ENCODE measurements around the gene ME3. TPM values are rescaled to one million over a fixed set of nuclear protein-coding genes. Genes with fewer than 3 reads are reported as not detected.
"Not testable (repeated sequence)": the region's sequence is repeated elsewhere in the genome, so short reads cannot be mapped to it uniquely, and the experiment has no call there.

The ME3 gene
- total RNA-seq, 1 donor from 2014 or later, result 10.3 TPM

- H3K4me3 ChIP-seq (ENCODE audit: low read depth, low read length), result no peak overlapping the region
- H3K27me3 ChIP-seq (ENCODE audit: control insufficient read depth, insufficient read depth, low read length), result no peaks in the 10 kb centered on the region
- no peak for FAIRE-seq
- no peaks in the 10 kb centered on the region for H3K36me3 ChIP-seq (ENCODE audit: control insufficient read depth, insufficient read depth, low read length)
- DNase-seq (ENCODE audit: low read depth), result no peak
- TF ChIP-seq CTCF (IDR thresholded peaks at IDR 0.05; ENCODE audit: insufficient read depth, low read length, severe bottlenecking), result no peak
Measured at GRCh38 chr11:86550757-86551156, 121.7 kb downstream of the ME3 start.

- H3K4me3 ChIP-seq (ENCODE audit: low read depth, low read length), result no peak overlapping the region
- H3K27me3 ChIP-seq (ENCODE audit: control insufficient read depth, insufficient read depth, low read length), result no peaks in the 10 kb centered on the region
- peak; percentile 69 for DNase-seq (ENCODE audit: low read depth)
- H3K36me3 ChIP-seq (ENCODE audit: control insufficient read depth, insufficient read depth, low read length), result no peaks in the 10 kb centered on the region
- TF ChIP-seq CTCF (IDR thresholded peaks at IDR 0.05; ENCODE audit: insufficient read depth, low read length, severe bottlenecking), result no peak
- FAIRE-seq, result no peak
Measured at GRCh38 chr11:86548271-86548917, 124.0 kb downstream of the ME3 start.

- TF ChIP-seq CTCF (IDR thresholded peaks at IDR 0.05; ENCODE audit: insufficient read depth, low read length, severe bottlenecking), result no peak
- DNase-seq (ENCODE audit: low read depth), result no peak
- H3K4me3 ChIP-seq (ENCODE audit: low read depth, low read length), result no peak overlapping the region
Measured at GRCh38 chr11:86547727-86548126, 124.7 kb downstream of the ME3 start.

GRCh38 chr11:86541299-86541698, 131.1 kb downstream of the ME3 start:
- H3K36me3 ChIP-seq (ENCODE audit: control insufficient read depth, insufficient read depth, low read length); FAIRE-seq; H3K4me3 ChIP-seq (ENCODE audit: low read depth, low read length); DNase-seq (ENCODE audit: low read depth); H3K27me3 ChIP-seq (ENCODE audit: control insufficient read depth, insufficient read depth, low read length): not testable (repeated sequence)

More at GRCh38 chr11:86547727-86548126, 124.7 kb downstream of the ME3 start:
- no peak for FAIRE-seq
- H3K36me3 ChIP-seq (ENCODE audit: control insufficient read depth, insufficient read depth, low read length), result no peaks in the 10 kb centered on the region
- H3K27me3 ChIP-seq (ENCODE audit: control insufficient read depth, insufficient read depth, low read length), result no peaks in the 10 kb centered on the region

GRCh38 chr11:86538223-86538548, 134.2 kb downstream of the ME3 start:
- DNase-seq (ENCODE audit: low read depth), result no peak
- Histone ChIP-seq H3K27me3 (ENCODE audit: control insufficient read depth, insufficient read depth, low read length) (no peaks in the 10 kb centered on the region), H3K4me3 (ENCODE audit: low read depth, low read length) (no peak overlapping the region), H3K36me3 (ENCODE audit: control insufficient read depth, insufficient read depth, low read length) (no peaks in the 10 kb centered on the region)
- FAIRE-seq, result no peak
- TF ChIP-seq CTCF (IDR thresholded peaks at IDR 0.05; ENCODE audit: insufficient read depth, low read length, severe bottlenecking), result no peak

GRCh38 chr11:86537541-86538222, 134.7 kb downstream of the ME3 start:
- FAIRE-seq (no peak), DNase-seq (ENCODE audit: low read depth) (no peak)
- no peak for TF ChIP-seq CTCF (IDR thresholded peaks at IDR 0.05; ENCODE audit: insufficient read depth, low read length, severe bottlenecking)

More at GRCh38 chr11:86537541-86538222, 134.7 kb downstream of the ME3 start:
- Histone ChIP-seq H3K27me3 (ENCODE audit: control insufficient read depth, insufficient read depth, low read length) (no peaks in the 10 kb centered on the region), H3K36me3 (ENCODE audit: control insufficient read depth, insufficient read depth, low read length) (no peaks in the 10 kb centered on the region), H3K4me3 (ENCODE audit: low read depth, low read length) (no peak overlapping the region)

Data from bronchial epithelial cell (primary cell).